Stimulated activated CD8-positive, alpha-beta memory T cell treated with anti-CD3 and anti-CD28 coated beads, Interleukin-15, amount 100 ng/mL, for 4 hours (primary cell): ENCODE measurements around the gene CEACAM18.

ENCODE experiments used
- DNase-seq, 2 donors: peaks; one replicate each; pipeline ENCODE4 v3.0.0-alpha.2; 2020; ENCODE audit warnings: low read depth in 2 of 2

Gene CEACAM18

DNA sequence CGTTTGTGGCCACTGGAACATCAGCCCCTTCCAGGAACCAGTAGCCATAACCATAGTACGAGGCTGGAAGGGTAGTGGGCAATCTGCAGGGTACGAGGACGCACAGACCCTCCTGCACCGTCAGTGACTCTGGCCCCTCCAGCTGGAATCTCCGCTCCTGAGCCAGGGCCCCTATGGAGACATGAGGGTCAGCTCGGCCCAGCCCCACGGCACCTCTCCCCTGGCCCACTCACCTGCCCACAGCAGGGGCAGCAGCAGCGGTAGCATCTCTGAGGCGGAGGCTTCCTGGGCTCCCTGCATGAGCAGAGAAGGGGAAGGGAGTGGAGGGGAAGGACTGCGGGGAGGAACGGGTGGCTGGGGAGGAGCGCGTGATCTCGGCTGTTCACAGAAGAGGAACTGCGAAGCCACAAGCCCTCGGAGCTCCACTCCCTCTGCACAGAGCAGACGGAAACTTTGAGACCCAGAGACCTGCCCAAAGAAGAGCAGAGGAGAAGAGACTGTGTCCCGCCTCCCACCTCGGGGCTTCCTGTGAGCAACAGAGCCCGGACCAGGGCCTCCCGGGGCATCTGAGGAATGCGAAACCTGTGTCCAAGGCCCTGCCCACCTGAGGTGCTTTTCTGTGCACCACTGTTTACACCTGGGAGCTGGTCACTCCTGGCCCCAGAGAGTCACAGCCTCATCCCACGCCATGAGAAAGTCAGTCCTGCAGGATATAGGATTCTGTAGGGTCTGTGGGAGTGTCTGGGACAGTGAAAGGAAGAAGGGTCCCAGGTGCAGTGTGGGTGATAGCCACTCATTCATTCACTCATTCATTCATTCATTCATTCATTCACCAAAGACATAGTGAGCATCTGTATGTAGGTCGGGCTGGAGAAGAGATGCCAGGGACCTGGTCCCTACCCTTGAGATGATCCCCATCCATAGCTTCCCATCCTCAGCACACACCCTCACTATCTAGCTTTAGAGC lies 53.3 kb downstream of the CEACAM18 start, which contains the start of gene SIGLEC6:
Gene SIGLEC6, minus strand, starts transcription at position 322 of the 967 bp plus-strand sequence. Its CDS starts 22 bp downstream, at position 300.
- no peak for DNase-seq

DNA sequence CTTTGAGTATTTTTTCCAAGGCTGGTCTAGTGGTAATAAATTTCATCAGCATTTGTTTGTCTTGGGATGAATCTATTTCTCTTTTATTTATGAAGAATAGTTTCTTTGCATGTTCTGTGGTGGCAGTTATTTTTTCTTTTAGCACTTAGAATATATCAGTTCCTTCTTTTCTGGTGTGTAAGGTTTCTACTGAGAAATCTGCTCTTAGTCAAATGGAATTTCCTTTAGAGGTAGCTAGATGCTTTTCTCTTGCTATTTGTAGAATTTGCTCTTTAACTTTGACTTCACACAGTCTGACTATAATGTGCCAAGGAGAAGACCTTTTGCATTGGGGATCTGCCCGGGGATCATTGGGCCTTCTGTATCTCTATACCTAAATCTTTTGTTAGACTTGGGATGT lies 57.2 kb downstream of the CEACAM18 start:
- no peak for DNase-seq

DNA sequence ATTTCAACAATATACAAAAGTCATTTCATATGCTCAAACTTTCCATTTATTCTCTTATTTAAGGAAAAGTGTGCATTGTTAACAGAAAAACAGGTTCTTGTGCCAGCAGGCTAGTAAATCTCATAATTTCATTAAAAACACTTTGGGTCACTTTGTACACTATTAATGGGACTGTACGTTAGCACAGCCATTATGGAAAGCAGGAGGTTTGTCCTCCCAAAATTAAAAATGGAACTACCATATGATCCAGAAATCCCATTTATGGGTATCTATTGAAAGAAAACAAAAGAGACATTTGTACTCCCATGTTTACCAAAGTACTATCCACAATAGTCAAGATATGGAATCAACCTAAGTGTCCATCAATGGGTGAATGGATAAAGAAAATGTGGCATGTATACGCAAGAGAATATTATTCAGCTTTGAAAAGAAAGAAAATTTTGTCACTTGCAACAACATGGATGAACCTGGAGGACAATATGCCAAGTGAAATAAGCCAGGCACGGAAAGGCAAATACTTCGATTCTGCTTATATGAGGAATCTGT lies 61.6 kb downstream of the CEACAM18 start:
- no peak for DNase-seq
